ENCODE measurements around the gene PLEKHH3.

PLEKHH3 gene

DNA sequence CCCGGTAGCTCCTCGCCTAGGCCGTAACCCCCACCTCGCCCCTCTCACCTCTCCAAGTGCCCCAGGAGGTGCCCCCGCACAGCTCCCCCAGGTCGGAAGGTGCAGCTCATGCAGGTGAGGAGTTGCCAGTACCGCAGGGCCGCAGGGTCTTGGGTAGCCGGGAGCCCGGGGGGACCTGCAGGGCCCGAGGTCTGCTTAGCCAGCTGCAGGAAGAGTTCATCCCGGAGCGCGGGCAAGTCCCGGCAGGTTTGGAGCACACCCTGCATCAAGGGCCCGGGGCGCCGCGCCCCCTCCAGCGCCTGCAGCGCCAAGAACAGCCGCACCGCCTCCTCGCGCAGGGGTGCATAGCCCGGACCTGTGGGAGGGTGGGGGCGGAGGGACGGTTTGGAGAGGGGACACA lies 4.8 kb downstream of the PLEKHH3 start:
- no peak overlapping the region for H3K27ac ChIP-seq (ENCODE audit: low read depth, low read length)
- no peak overlapping the region for H2BK120ac ChIP-seq (ENCODE audit: insufficient read depth, low read length, poor library complexity)
- H3K4me3 ChIP-seq (ENCODE audit: low read depth, low read length), result no peak overlapping the region
- WGBS (ENCODE audit: extremely low coverage, insufficient coverage, insufficient read length), result no CpG with 5 or more reads among the region's 28 CpGs
- peaks cover 7% of the 10 kb centered on the region for H3K79me1 ChIP-seq (ENCODE audit: low read length)
- peaks cover 33 to 48% of the 10 kb centered on the region in 2 experiments for H3K4me1 ChIP-seq (ENCODE audit: control insufficient read depth in 1 of 2, insufficient read depth in 2 of 2, low read length in 2 of 2)
- no peak overlapping the region for H2BK12ac ChIP-seq (ENCODE audit: low read length)
- no peak overlapping the region for H3K9ac ChIP-seq (ENCODE audit: low read length)
- H3K4me2 ChIP-seq (ENCODE audit: low read length), result no peak overlapping the region
- H4K8ac ChIP-seq (ENCODE audit: low read depth, low read length), result no peak overlapping the region
- H3K23ac ChIP-seq (ENCODE audit: low read length), result no peak overlapping the region
- H2AFZ ChIP-seq (ENCODE audit: insufficient read depth, low read length, poor library complexity), result no peak overlapping the region
- no peak overlapping the region for H4K12ac ChIP-seq (ENCODE audit: low read depth, low read length)
- no peak overlapping the region for H4K91ac ChIP-seq (ENCODE audit: low read depth, low read length)
- H3K27me3 ChIP-seq (ENCODE audit: insufficient read depth, low read length), result peaks cover 7% of the 10 kb centered on the region
- H3K36me3 ChIP-seq (ENCODE audit: control insufficient read depth in 1 of 2, insufficient read depth in 2 of 2, low read length in 2 of 2), result peaks cover 26% of the 10 kb centered on the region in 2 experiments
- H3K4ac ChIP-seq (ENCODE audit: low read depth, low read length), result no peak overlapping the region
- H2BK5ac ChIP-seq (ENCODE audit: low read depth, low read length, poor library complexity), result no peak overlapping the region
- peaks cover 5% of the 10 kb centered on the region for H3K9me3 ChIP-seq (ENCODE audit: insufficient read depth, low read depth, low read length)
- no peak overlapping the region for H3K14ac ChIP-seq (ENCODE audit: low read length)
- H3K79me2 ChIP-seq (ENCODE audit: control insufficient read depth, insufficient read depth, low read length, poor library complexity), result peaks cover 4% of the 10 kb centered on the region
- H3K18ac ChIP-seq (ENCODE audit: low read length), result no peak overlapping the region
- H2AK5ac ChIP-seq (ENCODE audit: low read length), result no peak overlapping the region
- no peak for DNase-seq

DNA sequence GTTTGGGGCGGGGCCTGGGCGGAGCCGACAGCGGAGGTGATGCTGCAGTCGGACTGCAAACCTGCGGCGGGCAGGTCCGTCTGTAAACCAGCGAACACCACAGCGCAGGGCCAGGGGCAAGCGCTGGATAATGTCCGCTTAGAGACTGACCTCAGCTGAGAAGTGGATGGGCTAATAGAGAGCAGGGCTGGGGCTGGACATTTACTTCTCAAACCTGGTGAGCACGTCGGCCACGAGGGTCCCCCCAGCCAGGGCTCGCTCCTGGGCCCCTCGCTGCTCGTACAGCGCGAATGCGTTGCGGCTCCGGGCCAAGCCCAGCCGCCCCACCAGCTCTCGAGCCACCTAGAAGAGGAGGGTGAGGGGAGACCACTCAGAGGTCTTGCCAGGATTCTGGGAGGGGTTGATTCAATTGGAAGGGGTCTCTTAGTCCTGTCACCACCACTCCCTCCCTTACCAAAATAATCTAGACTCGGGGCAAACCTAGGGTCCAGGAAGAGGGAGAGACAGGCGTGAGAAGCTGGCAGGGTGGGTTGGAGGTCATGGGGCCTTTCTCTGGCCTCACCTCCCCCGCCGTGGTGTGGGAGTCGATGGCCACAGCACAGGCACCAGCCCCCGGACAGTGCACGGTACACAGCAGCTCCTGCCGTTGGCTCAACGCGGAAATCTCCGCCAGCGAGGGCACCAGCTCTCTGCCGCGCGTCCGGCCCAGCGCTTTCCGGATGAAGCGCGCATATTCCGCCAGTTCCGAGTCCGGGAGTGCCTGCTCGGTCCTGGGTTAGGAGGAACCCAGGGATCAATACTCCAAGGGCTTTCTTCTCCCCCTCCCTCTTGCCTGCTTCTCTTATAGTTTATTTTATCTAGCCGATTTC lies 5.8 kb downstream of the PLEKHH3 start:
- Histone ChIP-seq H3K9me3 (ENCODE audit: insufficient read depth, low read depth, low read length) (peaks cover 5% of the 10 kb centered on the region), H3K79me2 (ENCODE audit: control insufficient read depth, insufficient read depth, low read length, poor library complexity) (peaks cover 4% of the 10 kb centered on the region), H3K27ac (ENCODE audit: low read depth, low read length) (no peak overlapping the region), H4K12ac (ENCODE audit: low read depth, low read length) (no peak overlapping the region), H3K4me3 (ENCODE audit: low read depth, low read length) (no peak overlapping the region), H2AFZ (ENCODE audit: insufficient read depth, low read length, poor library complexity) (no peak overlapping the region), H4K91ac (ENCODE audit: low read depth, low read length) (no peak overlapping the region), H3K23ac (ENCODE audit: low read length) (no peak overlapping the region), H2AK5ac (ENCODE audit: low read length) (no peak overlapping the region), H3K36me3 (ENCODE audit: control insufficient read depth in 1 of 2, insufficient read depth in 2 of 2, low read length in 2 of 2) (peaks cover 34 to 35% of the 10 kb centered on the region in 2 experiments), H3K4ac (ENCODE audit: low read depth, low read length) (no peak overlapping the region), H3K4me2 (ENCODE audit: low read length) (no peak overlapping the region), H4K8ac (ENCODE audit: low read depth, low read length) (no peak overlapping the region), H3K18ac (ENCODE audit: low read length) (no peak overlapping the region), H3K79me1 (ENCODE audit: low read length) (peaks cover 2% of the 10 kb centered on the region), H2BK120ac (ENCODE audit: insufficient read depth, low read length, poor library complexity) (no peak overlapping the region), H2BK12ac (ENCODE audit: low read length) (no peak overlapping the region), H3K14ac (ENCODE audit: low read length) (no peak overlapping the region), H2BK5ac (ENCODE audit: low read depth, low read length, poor library complexity) (no peak overlapping the region), H3K27me3 (ENCODE audit: insufficient read depth, low read length) (peaks cover 7% of the 10 kb centered on the region), H3K9ac (ENCODE audit: low read length) (no peak overlapping the region), H3K4me1 (ENCODE audit: control insufficient read depth in 1 of 2, insufficient read depth in 2 of 2, low read length in 2 of 2) (peaks cover 33 to 45% of the 10 kb centered on the region in 2 experiments)
- DNase-seq, result no peak
- WGBS (ENCODE audit: extremely low coverage, insufficient coverage, insufficient read length), result no CpG with 5 or more reads among the region's 50 CpGs

DNA sequence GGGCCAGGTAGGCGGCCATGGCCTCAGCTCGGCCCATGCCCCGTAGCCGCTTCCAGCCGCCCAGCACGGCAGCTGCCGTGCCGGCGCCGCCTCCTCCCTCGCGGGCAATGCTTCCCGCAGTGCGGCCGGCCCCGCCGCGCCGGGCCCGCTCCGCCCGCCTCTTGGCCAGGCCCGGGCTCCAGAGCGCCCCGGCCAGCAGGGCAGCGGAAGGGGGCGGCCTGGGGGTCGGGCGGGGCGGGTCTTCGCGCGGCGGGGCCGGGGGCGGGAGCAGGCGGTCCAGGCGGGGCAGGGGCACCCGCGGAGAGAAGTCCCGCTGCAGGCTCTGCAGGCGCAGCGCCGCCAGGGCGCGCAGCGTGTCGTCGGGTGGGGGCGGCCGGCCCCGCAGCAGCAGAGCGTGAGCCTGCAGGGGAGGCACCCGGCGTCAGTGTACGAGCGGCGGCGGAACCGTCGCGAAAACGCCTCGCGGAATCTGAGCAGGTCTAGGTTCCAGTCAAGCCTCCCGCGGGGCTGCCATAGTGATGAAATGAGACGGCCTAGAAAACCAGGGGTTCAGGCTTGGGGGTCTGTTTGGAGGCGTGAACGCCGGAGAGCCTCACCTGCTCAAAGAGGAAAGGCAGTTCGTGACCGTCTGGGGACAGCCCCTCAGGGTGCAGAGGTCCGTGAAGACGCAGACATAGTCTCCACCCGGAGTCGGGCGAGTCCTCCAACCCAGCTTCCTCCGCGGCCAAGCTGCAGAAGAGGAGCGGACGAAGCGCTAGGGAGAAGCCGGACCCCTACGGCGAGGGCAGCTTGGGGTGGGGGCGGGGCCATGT lies 6.6 kb downstream of the PLEKHH3 start:
- no peak for DNase-seq
- no peak overlapping the region for H4K91ac ChIP-seq (ENCODE audit: low read depth, low read length)
- no peak overlapping the region for H3K23ac ChIP-seq (ENCODE audit: low read length)
- peak overlapping the region; percentile 55 for H3K4me2 ChIP-seq (ENCODE audit: low read length)
- no CpG with 5 or more reads among the region's 87 CpGs for WGBS (ENCODE audit: extremely low coverage, insufficient coverage, insufficient read length)
- no peak overlapping the region for H2BK12ac ChIP-seq (ENCODE audit: low read length)
- peak overlapping the region; percentile 38 for H3K4me3 ChIP-seq (ENCODE audit: low read depth, low read length)
- H2AK5ac ChIP-seq (ENCODE audit: low read length), result no peak overlapping the region
- H3K4me1 ChIP-seq (ENCODE audit: control insufficient read depth in 1 of 2, insufficient read depth in 2 of 2, low read length in 2 of 2), result peaks cover 25 to 37% of the 10 kb centered on the region in 2 experiments
- no peak overlapping the region for H3K4ac ChIP-seq (ENCODE audit: low read depth, low read length)
- no peak overlapping the region for H2AFZ ChIP-seq (ENCODE audit: insufficient read depth, low read length, poor library complexity)
- peaks cover 5% of the 10 kb centered on the region for H3K9me3 ChIP-seq (ENCODE audit: insufficient read depth, low read depth, low read length)
- no peaks in the 10 kb centered on the region for H3K79me2 ChIP-seq (ENCODE audit: control insufficient read depth, insufficient read depth, low read length, poor library complexity)
- H4K8ac ChIP-seq (ENCODE audit: low read depth, low read length), result peak overlapping the region; percentile 1
- no peak overlapping the region for H3K18ac ChIP-seq (ENCODE audit: low read length)
- H3K9ac ChIP-seq (ENCODE audit: low read length), result peak overlapping the region; percentile 5
- peaks cover 42% of the 10 kb centered on the region in 2 experiments for H3K36me3 ChIP-seq (ENCODE audit: control insufficient read depth in 1 of 2, insufficient read depth in 2 of 2, low read length in 2 of 2)
- peak overlapping the region; percentile 5 for H3K14ac ChIP-seq (ENCODE audit: low read length)
- H2BK120ac ChIP-seq (ENCODE audit: insufficient read depth, low read length, poor library complexity), result no peak overlapping the region
- peaks cover 3% of the 10 kb centered on the region for H3K27me3 ChIP-seq (ENCODE audit: insufficient read depth, low read length)
- no peak overlapping the region for H4K12ac ChIP-seq (ENCODE audit: low read depth, low read length)
- H3K79me1 ChIP-seq (ENCODE audit: low read length), result no peaks in the 10 kb centered on the region
- no peak overlapping the region for H3K27ac ChIP-seq (ENCODE audit: low read depth, low read length)
- no peak overlapping the region for H2BK5ac ChIP-seq (ENCODE audit: low read depth, low read length, poor library complexity)

DNA sequence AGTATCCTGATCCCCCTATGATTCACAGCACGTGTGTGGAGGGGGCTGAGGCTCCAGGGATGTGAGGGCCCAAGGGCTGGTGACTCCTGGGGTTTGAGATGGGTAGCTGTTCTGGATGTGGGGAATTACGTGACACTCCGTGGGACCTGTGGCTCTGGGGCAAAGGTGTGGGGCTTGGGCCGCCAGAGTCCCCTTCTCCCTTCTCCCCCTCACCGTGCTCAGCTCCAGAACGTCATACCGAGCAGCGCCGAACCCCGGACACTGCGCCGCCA lies 7.2 kb downstream of the PLEKHH3 start:
- H3K9ac ChIP-seq (ENCODE audit: low read length), result peak overlapping the region; percentile 5
- no peak overlapping the region for H4K12ac ChIP-seq (ENCODE audit: low read depth, low read length)
- H3K4me2 ChIP-seq (ENCODE audit: low read length), result peak overlapping the region; percentile 33
- H3K27me3 ChIP-seq (ENCODE audit: insufficient read depth, low read length), result peaks cover 3% of the 10 kb centered on the region
- no peak overlapping the region for H3K18ac ChIP-seq (ENCODE audit: low read length)
- peak overlapping the region; percentile 5 for H3K14ac ChIP-seq (ENCODE audit: low read length)
- H2BK5ac ChIP-seq (ENCODE audit: low read depth, low read length, poor library complexity), result no peak overlapping the region
- no peak overlapping the region for H3K23ac ChIP-seq (ENCODE audit: low read length)
- H3K27ac ChIP-seq (ENCODE audit: low read depth, low read length), result no peak overlapping the region
- peaks cover 42% of the 10 kb centered on the region in 2 experiments for H3K36me3 ChIP-seq (ENCODE audit: control insufficient read depth in 1 of 2, insufficient read depth in 2 of 2, low read length in 2 of 2)
- H3K4ac ChIP-seq (ENCODE audit: low read depth, low read length), result no peak overlapping the region
- peak overlapping the region; percentile 1 for H4K8ac ChIP-seq (ENCODE audit: low read depth, low read length)
- no peak overlapping the region for H2AK5ac ChIP-seq (ENCODE audit: low read length)
- H3K4me1 ChIP-seq (ENCODE audit: control insufficient read depth in 1 of 2, insufficient read depth in 2 of 2, low read length in 2 of 2), result peaks cover 21 to 32% of the 10 kb centered on the region in 2 experiments
- no peaks in the 10 kb centered on the region for H3K79me2 ChIP-seq (ENCODE audit: control insufficient read depth, insufficient read depth, low read length, poor library complexity)
- H2AFZ ChIP-seq (ENCODE audit: insufficient read depth, low read length, poor library complexity), result no peak overlapping the region
- no peak overlapping the region for H3K4me3 ChIP-seq (ENCODE audit: low read depth, low read length)
- H2BK12ac ChIP-seq (ENCODE audit: low read length), result no peak overlapping the region
- H4K91ac ChIP-seq (ENCODE audit: low read depth, low read length), result no peak overlapping the region
- no peak overlapping the region for H2BK120ac ChIP-seq (ENCODE audit: insufficient read depth, low read length, poor library complexity)
- H3K79me1 ChIP-seq (ENCODE audit: low read length), result no peaks in the 10 kb centered on the region
- H3K9me3 ChIP-seq (ENCODE audit: insufficient read depth, low read depth, low read length), result peaks cover 5% of the 10 kb centered on the region
- DNase-seq, result no peak
- WGBS (ENCODE audit: extremely low coverage, insufficient coverage, insufficient read length), result no CpG with 5 or more reads among the region's 12 CpGs

All from trophoblast cell (in vitro differentiated cells and primary cell).